ENCODE data around the gene NEDD8.

The NEDD8 gene

GRCh38 chr14:24263848-24264247 lies 31.7 kb upstream of the NEDD8 start:
- no peak for DNase-seq (ENCODE audit: low read depth)

- no peak for DNase-seq (ENCODE audit: low read depth)
Measured at GRCh38 chr14:24262821-24263733, 30.9 kb upstream of the NEDD8 start, which contains the start of gene TGM1. Gene TGM1 (minus strand): TSS chr14:24263177. CDS start chr14:24262352, 825 bp downstream.

- DNase-seq (ENCODE audit: low read depth): no peak
Measured at GRCh38 chr14:24261969-24262327, 29.8 kb upstream of the NEDD8 start.

- DNase-seq (ENCODE audit: low read depth): no peak
Measured at GRCh38 chr14:24261256-24261968, 29.2 kb upstream of the NEDD8 start.

- DNase-seq (ENCODE audit: low read depth): no peak
Measured at GRCh38 chr14:24260780-24261157, 28.6 kb upstream of the NEDD8 start.

GRCh38 chr14:24260026-24260779 lies 28.0 kb upstream of the NEDD8 start:
- no peak for DNase-seq (ENCODE audit: low read depth)

- DNase-seq (ENCODE audit: low read depth): no peak
Measured at GRCh38 chr14:24259282-24260025, 27.3 kb upstream of the NEDD8 start.

- DNase-seq (ENCODE audit: low read depth): no peak
Measured at GRCh38 chr14:24258548-24259265, 26.5 kb upstream of the NEDD8 start.

GRCh38 chr14:24258119-24258518 lies 26.0 kb upstream of the NEDD8 start:
- DNase-seq (ENCODE audit: low read depth): no peak

GRCh38 chr14:24256960-24257359 lies 24.8 kb upstream of the NEDD8 start:
- DNase-seq (ENCODE audit: low read depth): no peak

GRCh38 chr14:24255931-24256711 lies 24.0 kb upstream of the NEDD8 start:
- DNase-seq (ENCODE audit: low read depth): no peak

GRCh38 chr14:24255438-24255837 lies 23.3 kb upstream of the NEDD8 start:
- DNase-seq (ENCODE audit: low read depth): no peak

GRCh38 chr14:24254630-24255392 lies 22.6 kb upstream of the NEDD8 start:
- no peak for DNase-seq (ENCODE audit: low read depth)

- DNase-seq (ENCODE audit: low read depth): no peak
Measured at GRCh38 chr14:24253936-24254335, 21.8 kb upstream of the NEDD8 start.

GRCh38 chr14:24252289-24253124 lies 20.3 kb upstream of the NEDD8 start:
- DNase-seq (ENCODE audit: low read depth): no peak

- no peak for DNase-seq (ENCODE audit: low read depth)
Measured at GRCh38 chr14:24251880-24252288, 19.7 kb upstream of the NEDD8 start.

- no peak for DNase-seq (ENCODE audit: low read depth)
Measured at GRCh38 chr14:24250354-24250753, 18.2 kb upstream of the NEDD8 start.

- no peak for DNase-seq (ENCODE audit: low read depth)
Measured at GRCh38 chr14:24249230-24250021, 17.3 kb upstream of the NEDD8 start.

Data from T follicular helper cell (primary cell).